Karpas-422 (cell line): ENCODE measurements around the gene IFNA4. TPM values are rescaled to one million over a fixed set of nuclear protein-coding genes. Genes with fewer than 3 reads are reported as not detected.
"Not testable (repeated sequence)": the region's sequence is repeated elsewhere in the genome, so short reads cannot be mapped to it uniquely, and the experiment has no call there.

Experiments used
- DNase-seq: peaks from one replicate; pipeline ENCODE4 v3.0.0-alpha.2; 2015
- H2AFZ ChIP-seq: fragments of 200-600 bp; sonication (generic); 2 replicates; pipeline ENCODE4 v1.6.1; 2014; ENCODE audit warnings: antibody characterized with exemption, low read length, mixed read lengths
- H3K27ac ChIP-seq: fragments of 200-600 bp; sonication (generic); 2 replicates; pipeline ENCODE4 v1.5.1; 2014; ENCODE audit warnings: mild to moderate bottlenecking, low read length, moderate library complexity
- H3K27me3 ChIP-seq: fragments of 200-600 bp; sonication (generic); 2 replicates; pipeline ENCODE4 v1.6.1; 2014; ENCODE audit warnings: low read length, mixed read lengths
- H3K36me3 ChIP-seq: fragments of 200-600 bp; sonication (generic); 2 replicates; pipeline ENCODE4 v1.6.1; 2014; ENCODE audit warnings: low read length, mixed read lengths; ENCODE audit not compliant: insufficient read depth
- H3K4me1 ChIP-seq: fragments of 200-600 bp; sonication (generic); 2 replicates; pipeline ENCODE4 v1.6.1; 2014; ENCODE audit warnings: mild to moderate bottlenecking, low read length, mixed read lengths
- H3K4me2 ChIP-seq: fragments of 200-600 bp; sonication (generic); 2 replicates; pipeline ENCODE4 v1.6.1; 2014; ENCODE audit warnings: low read length, low read depth, mild to moderate bottlenecking; ENCODE audit not compliant: poor library complexity, severe bottlenecking
- H3K4me3 ChIP-seq: fragments of 200-600 bp; sonication (generic); 2 replicates; pipeline ENCODE4 v1.5.1; 2014; ENCODE audit warnings: mild to moderate bottlenecking, antibody characterized with exemption, low read length, mixed read lengths
- H3K79me2 ChIP-seq: fragments of 200-600 bp; sonication (generic); 2 replicates; pipeline ENCODE4 v1.6.1; 2014; ENCODE audit warnings: mild to moderate bottlenecking, low read length, mixed read lengths
- H3K9ac ChIP-seq: fragments of 200-600 bp; sonication (generic); 2 replicates; pipeline ENCODE4 v1.6.0; 2014; ENCODE audit warnings: low read length
- H3K9me2 ChIP-seq: fragments of 200-600 bp; sonication (generic), shearing (Covaris generic); replicated peaks from 2 replicates; pipeline ENCODE4 v1.6.0; 2014; ENCODE audit warnings: mild to moderate bottlenecking, low read length, moderate library complexity; ENCODE audit not compliant: insufficient read depth
- H3K9me3 ChIP-seq: fragments of 300-700, 200-600 bp; sonication (generic); 2 replicates; pipeline ENCODE4 v1.6.1; 2014; ENCODE audit warnings: low read length, mixed read lengths
- H4K20me1 ChIP-seq: fragments of 200-600 bp; sonication (generic); 2 replicates; pipeline ENCODE4 v1.6.1; 2014; ENCODE audit warnings: mild to moderate bottlenecking, antibody characterized with exemption, low read length, low read depth; ENCODE audit not compliant: insufficient read depth
- total RNA-seq: library from RNA; depleted of rRNA; stranded (reverse); fragments of >200 nt; shearing (Covaris generic); gene quantifications from 2 replicates; pipeline ENCODE4 v1.2.3, GENCODE V29; 2014; ENCODE audit warnings: low replicate concordance

IFNA4 gene
- total RNA-seq, 1 experiment from 2014 or later = not detected

- not testable (repeated sequence) for H3K9me2 ChIP-seq, H3K4me1 ChIP-seq, H4K20me1 ChIP-seq, H3K27ac ChIP-seq, H3K27me3 ChIP-seq, H3K36me3 ChIP-seq, H3K4me2 ChIP-seq, H3K9me3 ChIP-seq, H3K4me3 ChIP-seq, H2AFZ ChIP-seq, H3K9ac ChIP-seq, H3K79me2 ChIP-seq, DNase-seq
Measured at GRCh38 chr9:21212160-21212559, 24.8 kb upstream of the IFNA4 start.

DNA sequence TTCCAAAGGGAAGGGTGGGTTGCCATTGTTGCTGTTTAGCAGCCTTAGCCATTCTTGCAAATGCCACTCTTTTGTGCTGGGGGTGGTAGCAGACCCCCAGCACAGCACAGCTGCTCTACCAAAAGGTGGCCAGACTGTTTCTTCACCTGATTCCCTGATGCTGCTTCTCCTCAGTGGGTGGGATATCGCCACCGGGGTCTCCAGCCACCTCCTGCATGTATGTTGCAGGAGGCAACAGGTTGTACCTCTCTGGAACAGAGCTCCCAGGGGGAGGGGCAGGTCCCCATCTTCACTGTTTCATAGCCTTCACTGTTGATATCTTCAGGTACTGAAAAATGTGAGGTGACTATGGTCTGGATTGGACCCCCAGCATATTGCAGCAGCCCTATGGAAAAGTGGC, 23.4 kb upstream of the IFNA4 start:
- H3K4me2 ChIP-seq, H3K27me3 ChIP-seq, H4K20me1 ChIP-seq, H3K27ac ChIP-seq, DNase-seq, H3K79me2 ChIP-seq, H3K9me3 ChIP-seq, H3K36me3 ChIP-seq, H3K9ac ChIP-seq, H3K4me3 ChIP-seq, H3K9me2 ChIP-seq, H3K4me1 ChIP-seq, H2AFZ ChIP-seq: not testable (repeated sequence)

DNA sequence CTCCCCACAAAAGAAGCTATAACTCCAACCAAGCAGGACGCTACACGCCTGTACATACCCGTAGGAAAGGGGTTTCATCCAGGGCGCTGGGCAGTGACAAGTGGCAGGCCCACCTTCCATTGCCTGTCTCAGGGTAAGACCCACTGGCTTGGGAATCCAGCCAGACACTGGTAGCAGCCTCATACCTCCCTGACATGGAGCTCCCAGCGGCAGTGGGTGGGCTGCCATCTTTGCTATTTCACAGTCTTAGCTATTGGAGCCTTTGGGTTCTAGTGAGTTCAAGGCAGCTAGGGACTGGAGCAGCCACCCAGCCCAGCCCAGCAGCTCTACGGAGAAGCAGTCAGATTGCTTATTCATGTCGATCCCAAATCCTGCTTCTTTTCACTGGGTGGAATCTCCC, 22.9 kb upstream of the IFNA4 start:
- Histone ChIP-seq H3K9ac (no peak overlapping the region), H3K4me3 (no peak overlapping the region), H3K27me3 (no peaks in the 10 kb centered on the region), H3K9me2 (no peaks in the 10 kb centered on the region), H3K36me3 (no peaks in the 10 kb centered on the region), H4K20me1 (no peaks in the 10 kb centered on the region), H3K27ac (no peak overlapping the region), H3K9me3 (no peaks in the 10 kb centered on the region), H3K79me2 (no peaks in the 10 kb centered on the region), H3K4me1 (no peaks in the 10 kb centered on the region), H3K4me2 (no peak overlapping the region), H2AFZ (no peak overlapping the region)
- no peak for DNase-seq

DNA sequence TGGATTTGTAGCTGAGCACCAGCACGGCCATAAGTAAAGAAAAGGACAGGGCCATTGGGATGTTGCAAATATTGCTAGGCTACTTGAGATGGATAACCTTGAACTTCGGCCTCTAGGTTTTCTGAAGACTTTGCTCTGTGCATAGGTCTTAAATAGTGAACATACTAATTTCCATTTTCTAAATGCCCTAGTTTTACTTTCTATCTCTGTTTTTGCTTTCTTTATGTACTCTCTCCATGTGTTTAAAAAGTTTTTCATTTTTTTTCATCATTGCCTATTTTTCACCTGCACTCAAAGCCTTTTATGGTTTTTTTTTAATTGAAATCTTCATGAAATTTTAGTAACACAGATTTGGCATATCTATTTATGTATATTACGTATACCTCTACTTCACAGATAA, 19.7 kb upstream of the IFNA4 start, which contains the start of gene IFNA10:
Gene IFNA10 (minus strand): TSS at position 101 of the 400 bp plus-strand sequence. CDS start 46 bp downstream, at position 55.
- not testable (repeated sequence) for H3K4me1 ChIP-seq, H4K20me1 ChIP-seq, H3K79me2 ChIP-seq, H3K27me3 ChIP-seq, DNase-seq, H3K4me2 ChIP-seq, H3K4me3 ChIP-seq, H3K9ac ChIP-seq, H3K9me3 ChIP-seq, H3K27ac ChIP-seq, H2AFZ ChIP-seq, H3K9me2 ChIP-seq, H3K36me3 ChIP-seq

DNA sequence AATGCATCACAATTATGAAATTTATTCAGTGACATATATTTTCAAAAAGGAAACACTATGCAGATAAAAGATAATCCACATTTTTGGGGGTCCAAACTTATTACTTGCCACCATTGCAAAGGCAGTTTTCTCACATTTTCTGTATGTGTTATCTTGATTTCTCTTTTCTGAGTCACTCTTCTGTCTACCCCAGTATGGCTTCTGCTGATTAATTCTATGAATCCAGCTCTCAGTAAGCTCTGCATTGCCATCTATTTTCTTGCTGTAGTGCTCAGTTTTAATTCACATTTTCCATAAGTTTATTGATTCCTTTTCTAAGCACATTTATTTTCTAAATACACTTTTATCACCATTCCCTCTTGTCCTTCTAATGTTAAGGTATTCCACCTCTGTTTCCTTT, 17.8 kb upstream of the IFNA4 start:
- H3K4me3 ChIP-seq = no peak overlapping the region
- H4K20me1 ChIP-seq = no peaks in the 10 kb centered on the region
- no peak overlapping the region for H3K4me2 ChIP-seq
- H3K4me1 ChIP-seq = no peaks in the 10 kb centered on the region
- H3K9me2 ChIP-seq = no peaks in the 10 kb centered on the region
- no peaks in the 10 kb centered on the region for H3K27me3 ChIP-seq
- no peak overlapping the region for H3K27ac ChIP-seq
- no peaks in the 10 kb centered on the region for H3K79me2 ChIP-seq
- H3K36me3 ChIP-seq = no peaks in the 10 kb centered on the region
- DNase-seq = no peak
- no peaks in the 10 kb centered on the region for H3K9me3 ChIP-seq
- H2AFZ ChIP-seq = no peak overlapping the region
- H3K9ac ChIP-seq = no peak overlapping the region

DNA sequence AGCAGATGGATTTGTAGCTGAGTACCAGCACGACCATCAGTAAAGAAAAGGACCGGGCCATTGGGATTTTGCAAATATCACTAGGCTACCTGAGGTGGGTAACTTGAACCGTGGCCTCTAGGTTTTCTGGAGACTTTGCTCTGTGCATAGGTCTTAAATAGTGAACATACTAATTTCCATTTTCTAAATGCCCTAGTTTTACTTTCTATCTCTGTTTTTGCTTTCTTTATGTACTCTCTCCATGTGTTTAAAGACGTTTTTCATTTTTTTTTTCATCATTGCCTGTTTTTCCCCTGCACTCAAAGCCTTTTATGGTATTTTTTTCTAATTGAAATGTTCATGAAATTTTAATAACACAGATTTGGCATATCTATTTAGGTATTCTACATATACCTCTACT, 14.7 kb upstream of the IFNA4 start, which contains the start of gene IFNA7:
Gene IFNA7 (minus strand): TSS at position 101 of the 400 bp plus-strand sequence. CDS start 40 bp downstream, at position 61.
- H3K9me3 ChIP-seq, H3K27ac ChIP-seq, H3K4me2 ChIP-seq: not testable (repeated sequence)

GRCh38 chr9:21194867-21195776, 7.7 kb upstream of the IFNA4 start:
- not testable (repeated sequence) for H2AFZ ChIP-seq, H3K4me3 ChIP-seq, H3K27ac ChIP-seq, H3K9ac ChIP-seq, H3K9me2 ChIP-seq, H3K9me3 ChIP-seq, H3K36me3 ChIP-seq, H3K4me1 ChIP-seq, H3K27me3 ChIP-seq, H3K79me2 ChIP-seq, H4K20me1 ChIP-seq, H3K4me2 ChIP-seq
- DNase-seq = peak; percentile 69

More for the DNA sequence above, 14.7 kb upstream of the IFNA4 start, which contains the start of gene IFNA7:
- H2AFZ ChIP-seq, H3K4me3 ChIP-seq, H3K36me3 ChIP-seq, H4K20me1 ChIP-seq, DNase-seq, H3K4me1 ChIP-seq, H3K27me3 ChIP-seq, H3K9ac ChIP-seq, H3K9me2 ChIP-seq, H3K79me2 ChIP-seq: not testable (repeated sequence)

DNA sequence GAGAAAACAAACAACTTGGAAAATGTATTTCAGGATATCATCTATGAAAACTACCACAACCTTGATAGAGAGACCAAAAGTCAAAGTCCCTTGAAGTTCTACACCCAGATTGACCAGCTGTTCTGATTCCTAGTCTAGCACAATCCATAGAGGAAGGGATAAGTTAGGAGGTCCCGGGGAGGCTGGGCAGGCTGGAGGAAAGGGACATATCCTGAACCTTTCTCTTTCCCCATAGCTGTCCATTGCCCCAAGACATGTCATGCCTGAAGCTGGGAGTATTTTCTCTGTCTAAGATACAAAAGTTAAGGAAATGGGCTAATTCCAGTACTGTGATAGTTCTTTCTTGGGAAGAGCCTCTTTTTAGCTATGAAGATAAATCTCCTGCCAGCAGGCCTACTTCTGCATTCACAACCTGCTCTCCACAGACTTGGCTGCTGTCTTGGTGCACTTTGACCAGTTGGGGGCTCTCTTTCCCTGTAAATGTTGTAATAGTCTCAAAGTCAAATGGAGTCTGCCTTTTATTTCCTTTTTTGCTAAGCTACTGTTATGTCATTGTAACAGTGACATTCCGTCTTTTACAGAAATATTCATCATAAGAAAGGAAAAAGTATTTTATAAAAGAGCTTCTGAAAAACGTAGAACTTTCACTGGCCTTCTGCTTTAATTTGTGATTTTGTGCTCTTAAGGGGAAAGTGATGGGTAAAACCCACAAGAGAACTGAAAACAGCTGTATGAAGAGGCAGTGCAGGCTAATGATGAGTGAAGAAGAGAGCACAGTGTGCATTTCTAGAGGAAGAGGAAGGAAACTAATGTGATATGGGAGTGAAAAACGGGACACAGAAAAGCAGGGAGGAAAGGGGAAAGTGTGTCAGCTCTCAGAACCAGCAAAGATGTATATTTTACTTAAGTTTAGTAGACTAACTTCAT, 4.3 kb downstream of the IFNA4 start:
- not testable (repeated sequence) for H3K9me2 ChIP-seq, H3K9ac ChIP-seq, H3K9me3 ChIP-seq, H2AFZ ChIP-seq, H3K4me3 ChIP-seq, H3K4me1 ChIP-seq, H4K20me1 ChIP-seq, H3K36me3 ChIP-seq, H3K79me2 ChIP-seq, H3K4me2 ChIP-seq, H3K27me3 ChIP-seq, H3K27ac ChIP-seq
- DNase-seq = peak; percentile 72
